ENCODE data around the gene SH3GL3. TPM values are rescaled to one million over a fixed set of nuclear protein-coding genes. Genes with fewer than 3 reads are reported as not detected.

SH3GL3 gene
- total RNA-seq, 2 donors from 2014 or later, result 3.5 to 3.8 TPM

DNA sequence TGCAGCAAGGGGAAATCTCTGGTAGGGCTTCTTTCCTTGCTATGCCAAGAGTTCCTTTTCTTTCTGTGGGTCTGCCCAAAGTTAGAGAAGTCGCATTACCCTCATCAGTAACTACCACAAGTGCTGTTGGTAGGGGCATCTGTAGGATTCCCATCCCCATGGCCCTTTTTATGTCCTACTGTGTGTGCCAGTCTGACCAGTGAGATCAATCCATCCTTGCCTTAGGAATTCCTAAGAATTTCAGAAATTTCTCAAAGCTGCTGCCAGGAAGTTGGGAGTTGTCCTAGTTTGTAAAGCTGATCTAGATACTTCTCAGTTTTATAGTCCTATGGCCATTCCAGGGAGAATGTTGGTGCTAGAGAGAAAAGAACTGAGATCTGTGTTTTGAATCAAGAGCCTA is 36.5 kb downstream of the SH3GL3 start:
- 100% methylated on average over 1 of the region's 1 CpG; no CpG with 5 or more reads in 1 of the 2 experiments for WGBS, 2 experiments (ENCODE audit: insufficient coverage in 1 of 2, insufficient read length in 1 of 2)
- DNase-seq, result no peak
- no peak overlapping the region for H3K27ac ChIP-seq (ENCODE audit: low read depth, low read length)
- Mint-ChIP-seq H3K27ac (no peak overlapping the region), H3K4me1 (no peaks in the 10 kb centered on the region), H3K4me3 (no peak overlapping the region), H3K9me3 (peaks cover 25% of the 10 kb centered on the region), H3K36me3 (ENCODE audit: low read depth) (no peaks in the 10 kb centered on the region), H3K27me3 (ENCODE audit: insufficient read depth) (no peaks in the 10 kb centered on the region)
- TF ChIP-seq, protein P1, sequence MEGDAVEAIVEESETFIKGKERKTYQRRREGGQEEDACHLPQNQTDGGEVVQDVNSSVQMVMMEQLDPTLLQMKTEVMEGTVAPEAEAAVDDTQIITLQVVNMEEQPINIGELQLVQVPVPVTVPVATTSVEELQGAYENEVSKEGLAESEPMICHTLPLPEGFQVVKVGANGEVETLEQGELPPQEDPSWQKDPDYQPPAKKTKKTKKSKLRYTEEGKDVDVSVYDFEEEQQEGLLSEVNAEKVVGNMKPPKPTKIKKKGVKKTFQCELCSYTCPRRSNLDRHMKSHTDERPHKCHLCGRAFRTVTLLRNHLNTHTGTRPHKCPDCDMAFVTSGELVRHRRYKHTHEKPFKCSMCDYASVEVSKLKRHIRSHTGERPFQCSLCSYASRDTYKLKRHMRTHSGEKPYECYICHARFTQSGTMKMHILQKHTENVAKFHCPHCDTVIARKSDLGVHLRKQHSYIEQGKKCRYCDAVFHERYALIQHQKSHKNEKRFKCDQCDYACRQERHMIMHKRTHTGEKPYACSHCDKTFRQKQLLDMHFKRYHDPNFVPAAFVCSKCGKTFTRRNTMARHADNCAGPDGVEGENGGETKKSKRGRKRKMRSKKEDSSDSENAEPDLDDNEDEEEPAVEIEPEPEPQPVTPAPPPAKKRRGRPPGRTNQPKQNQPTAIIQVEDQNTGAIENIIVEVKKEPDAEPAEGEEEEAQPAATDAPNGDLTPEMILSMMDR (conservative IDR thresholded peaks at IDR 0.05), result no peak
- H3K9me3 ChIP-seq (ENCODE audit: control insufficient read depth, low read length), result peaks cover 19% of the 10 kb centered on the region
- no peaks in the 10 kb centered on the region for H3K36me3 ChIP-seq (ENCODE audit: control insufficient read depth, insufficient read depth, low read length)
- no peak overlapping the region for H3K4me3 ChIP-seq (ENCODE audit: low read length)
- no peaks in the 10 kb centered on the region for H3K27me3 ChIP-seq (ENCODE audit: control insufficient read depth, insufficient read depth, low read length, poor library complexity, severe bottlenecking)
- H3K9ac ChIP-seq (ENCODE audit: extremely low read depth, low read length, poor library complexity, severe bottlenecking), result no peak overlapping the region
- no peaks in the 10 kb centered on the region for H3K4me1 ChIP-seq (ENCODE audit: control insufficient read depth, insufficient read depth, low read length)

DNA sequence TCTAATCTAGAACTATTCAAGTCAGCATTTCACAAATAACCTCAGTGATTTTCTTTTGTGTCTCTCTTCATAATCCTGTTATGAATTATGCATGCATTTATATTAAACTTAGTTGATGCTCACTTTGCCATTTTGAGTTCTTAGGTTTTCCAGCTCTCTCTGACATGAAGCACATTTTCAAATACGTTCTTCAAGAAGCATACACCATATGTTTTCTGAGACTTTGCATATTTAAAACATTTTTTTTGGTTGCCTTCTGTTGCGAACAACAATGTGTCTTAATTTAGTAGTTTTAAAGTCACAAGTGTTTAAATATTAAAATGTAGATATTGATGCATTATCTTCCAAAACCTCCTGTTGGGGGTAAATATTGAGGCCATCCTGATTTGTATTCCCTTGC is 37.5 kb downstream of the SH3GL3 start:
- no peaks in the 10 kb centered on the region for H3K27me3 Mint-ChIP-seq (ENCODE audit: insufficient read depth)
- no peaks in the 10 kb centered on the region for H3K4me1 Mint-ChIP-seq
- Histone ChIP-seq H3K4me1 (ENCODE audit: control insufficient read depth, insufficient read depth, low read length) (no peaks in the 10 kb centered on the region), H3K4me3 (ENCODE audit: low read length) (no peak overlapping the region), H3K36me3 (ENCODE audit: control insufficient read depth, insufficient read depth, low read length) (no peaks in the 10 kb centered on the region), H3K27ac (ENCODE audit: low read depth, low read length) (no peak overlapping the region), H3K27me3 (ENCODE audit: control insufficient read depth, insufficient read depth, low read length, poor library complexity, severe bottlenecking) (no peaks in the 10 kb centered on the region), H3K9ac (ENCODE audit: extremely low read depth, low read length, poor library complexity, severe bottlenecking) (no peak overlapping the region), H3K9me3 (ENCODE audit: control insufficient read depth, low read length) (peaks cover 19% of the 10 kb centered on the region)
- TF ChIP-seq, protein P1 (conservative IDR thresholded peaks at IDR 0.05), result no peak
- WGBS, 2 experiments (ENCODE audit: insufficient coverage in 1 of 2, insufficient read length in 1 of 2), result 94% methylated on average over 2 of the region's 2 CpGs; no CpG with 5 or more reads in 1 of the 2 experiments
- peaks cover 25% of the 10 kb centered on the region for H3K9me3 Mint-ChIP-seq
- H3K27ac Mint-ChIP-seq, result no peak overlapping the region
- no peaks in the 10 kb centered on the region for H3K36me3 Mint-ChIP-seq (ENCODE audit: low read depth)
- H3K4me3 Mint-ChIP-seq, result no peak overlapping the region
- DNase-seq, result no peak

DNA sequence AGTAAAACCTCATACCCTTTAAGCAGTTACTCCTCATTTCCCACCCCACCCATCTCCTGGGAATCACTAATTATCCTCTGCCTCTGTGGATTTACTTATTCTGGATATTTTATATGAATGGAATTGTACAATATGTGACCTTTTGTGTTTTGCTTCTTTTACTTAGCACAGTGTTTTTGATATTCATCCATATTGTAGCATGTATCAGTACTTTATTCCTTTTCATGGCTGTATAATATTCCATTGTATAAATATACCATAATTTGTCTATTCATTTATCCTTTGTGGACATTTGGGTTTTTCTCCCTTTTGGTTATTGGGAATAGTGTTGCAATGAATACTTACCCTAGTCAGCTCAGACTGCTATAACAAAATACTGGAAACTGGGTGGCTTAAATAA is 39.2 kb downstream of the SH3GL3 start:
- Histone ChIP-seq H3K9me3 (ENCODE audit: control insufficient read depth, low read length) (peaks cover 19% of the 10 kb centered on the region), H3K4me3 (ENCODE audit: low read length) (no peak overlapping the region), H3K9ac (ENCODE audit: extremely low read depth, low read length, poor library complexity, severe bottlenecking) (no peak overlapping the region), H3K27ac (ENCODE audit: low read depth, low read length) (no peak overlapping the region), H3K36me3 (ENCODE audit: control insufficient read depth, insufficient read depth, low read length) (no peaks in the 10 kb centered on the region), H3K27me3 (ENCODE audit: control insufficient read depth, insufficient read depth, low read length, poor library complexity, severe bottlenecking) (no peaks in the 10 kb centered on the region), H3K4me1 (ENCODE audit: control insufficient read depth, insufficient read depth, low read length) (no peaks in the 10 kb centered on the region)
- Mint-ChIP-seq H3K27me3 (ENCODE audit: insufficient read depth) (no peaks in the 10 kb centered on the region), H3K4me3 (no peak overlapping the region), H3K9me3 (peaks cover 25% of the 10 kb centered on the region), H3K27ac (no peak overlapping the region), H3K36me3 (ENCODE audit: low read depth) (no peaks in the 10 kb centered on the region), H3K4me1 (no peaks in the 10 kb centered on the region)
- TF ChIP-seq, protein P1 (conservative IDR thresholded peaks at IDR 0.05), result no peak
- DNase-seq, result no peak
